ENCODE data around the gene PRKAG2.

The PRKAG2 gene

DNA sequence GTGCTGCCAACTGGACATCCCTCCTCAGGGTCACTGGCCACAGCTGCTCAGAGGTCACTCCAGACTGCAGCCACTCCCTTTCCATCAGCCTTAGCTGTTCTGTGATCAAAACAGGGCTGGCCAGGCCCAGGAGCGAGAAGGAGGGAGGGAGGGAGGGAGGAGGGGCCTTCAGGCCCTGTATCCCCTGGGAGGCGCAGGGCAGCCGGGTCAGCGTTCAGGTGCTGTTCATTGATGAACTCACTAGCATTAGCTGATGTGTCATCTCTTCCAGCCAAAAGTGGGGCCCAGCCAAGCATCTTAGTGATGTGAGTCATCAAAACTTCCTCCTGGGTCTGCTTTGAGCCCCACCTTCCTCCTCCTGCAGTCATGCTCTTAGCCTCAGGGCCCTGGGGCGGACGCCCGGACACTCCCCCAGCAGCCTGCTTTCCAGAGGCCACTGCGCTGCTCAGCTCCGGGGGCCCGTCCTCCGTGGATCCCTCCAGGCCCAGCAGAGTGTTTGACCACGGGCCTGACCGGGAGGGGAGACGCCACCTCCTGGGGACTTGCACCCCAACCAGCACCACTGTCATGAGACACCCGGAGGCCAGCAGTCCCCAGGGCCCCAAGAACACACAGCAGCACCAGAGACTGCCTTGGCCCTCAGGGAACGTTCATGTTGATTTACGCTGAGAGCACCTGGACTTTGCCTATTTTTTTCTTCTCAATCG, 149.2 kb downstream of the PRKAG2 start:
- DNase-seq (ENCODE audit: low read depth, low spot score) = peak; percentile 14

GRCh38 chr7:151726652-151727578, 150.0 kb downstream of the PRKAG2 start:
- no peak for DNase-seq (ENCODE audit: low read depth, low spot score)

DNA sequence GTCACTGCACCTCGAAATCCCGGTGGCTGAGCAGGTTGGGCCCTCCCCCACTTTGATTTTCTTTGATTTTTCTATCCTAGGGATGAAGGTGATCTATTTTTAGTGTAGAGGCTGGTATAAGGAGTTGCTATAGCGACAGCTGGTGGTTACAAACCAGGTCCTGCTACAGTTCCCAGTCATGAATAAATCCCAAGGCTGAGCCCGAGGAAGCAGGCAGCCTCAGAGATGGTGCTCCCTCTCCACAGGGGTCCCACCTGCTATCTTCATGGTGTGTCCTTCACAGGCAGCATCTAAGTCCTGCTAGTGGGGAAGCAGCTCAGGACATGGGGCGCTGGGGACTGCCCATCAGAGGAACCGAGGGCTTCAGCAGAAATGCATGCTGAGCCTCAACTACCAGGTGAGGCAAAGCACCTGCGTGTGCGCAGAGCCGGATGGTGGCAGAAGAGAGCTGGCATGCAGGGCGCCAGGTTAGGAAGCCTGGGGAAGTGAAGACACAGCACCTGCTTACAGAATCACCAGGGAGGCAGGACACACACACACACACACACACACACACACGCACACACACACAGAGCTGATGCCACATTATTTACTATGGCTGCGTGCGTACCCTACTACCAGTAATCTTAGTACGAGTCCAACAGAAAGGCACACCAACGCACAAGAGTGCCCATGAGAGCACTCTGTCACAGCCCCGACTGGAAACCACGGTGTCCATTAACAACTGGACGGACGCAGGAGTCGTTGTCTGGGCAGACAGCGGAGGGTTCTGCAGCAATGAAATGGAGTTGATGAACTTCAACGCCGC, 150.9 kb downstream of the PRKAG2 start:
- DNase-seq (ENCODE audit: low read depth, low spot score) = no peak

DNA sequence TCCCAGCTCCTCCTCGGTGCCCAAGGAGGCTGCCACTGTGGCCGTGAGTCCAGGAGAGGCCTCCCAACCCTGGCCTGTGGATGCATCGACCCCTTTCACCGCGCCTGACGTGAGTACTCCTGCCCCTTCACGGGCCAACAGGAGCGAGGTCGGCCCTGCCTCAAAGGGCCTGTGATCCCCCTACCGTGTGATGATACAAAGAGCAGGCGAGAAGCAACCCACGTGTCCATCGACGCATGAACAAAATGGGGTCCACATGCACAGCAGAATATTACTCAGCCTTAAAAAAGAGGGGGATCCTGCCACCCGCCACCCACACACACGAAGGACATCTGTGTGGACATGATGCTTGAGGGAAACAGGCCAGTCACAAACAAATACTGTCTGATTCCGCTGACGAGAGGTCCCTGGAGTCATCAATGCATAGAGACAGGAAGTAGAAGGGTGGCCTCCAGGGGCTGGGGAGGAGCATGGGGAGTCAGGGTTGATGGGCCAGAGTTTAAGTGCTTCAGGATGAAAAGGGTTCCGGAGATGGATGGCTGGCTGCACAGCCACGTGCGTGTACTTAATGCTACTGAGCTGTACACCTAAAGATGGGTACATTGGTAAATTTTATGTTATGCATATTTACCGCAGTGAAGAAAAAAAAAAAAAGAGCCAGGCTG, 151.9 kb downstream of the PRKAG2 start:
- DNase-seq (ENCODE audit: low read depth, low spot score) = no peak

DNA sequence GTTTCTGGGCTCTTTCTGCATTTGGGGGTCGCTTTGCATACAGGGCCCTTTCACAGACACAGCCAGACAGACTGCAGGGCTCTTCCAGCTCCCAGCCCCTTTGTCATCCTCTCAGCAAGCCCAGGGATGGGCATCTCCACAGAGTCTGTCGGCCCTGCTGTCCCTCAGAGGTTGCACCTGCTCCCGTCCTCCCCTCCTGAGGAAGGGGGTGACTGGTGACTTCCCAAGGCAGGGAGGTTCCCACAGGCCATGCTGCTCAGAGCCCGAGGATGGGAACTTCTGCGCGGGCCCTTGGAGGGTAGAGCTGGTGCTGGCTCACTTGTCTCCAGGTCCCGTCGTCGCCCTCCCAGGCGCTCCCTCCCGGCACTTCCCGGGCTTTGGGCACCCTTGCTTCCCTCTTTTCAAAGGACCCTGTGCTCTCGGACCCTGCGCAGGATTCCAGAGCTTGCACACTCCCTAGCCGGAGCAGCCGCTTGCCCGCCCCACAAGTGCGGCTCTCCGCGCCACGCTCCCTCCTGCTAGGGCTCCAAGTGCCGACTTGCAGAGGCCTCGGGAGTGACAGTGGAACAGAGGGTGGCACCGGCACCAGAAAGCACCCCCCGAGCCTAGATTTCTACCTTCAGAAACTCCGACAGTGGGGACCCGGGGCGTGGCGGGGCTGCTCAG, 152.5 kb downstream of the PRKAG2 start:
- no peak for DNase-seq (ENCODE audit: low read depth, low spot score)

GRCh38 chr7:151723321-151723720, 153.6 kb downstream of the PRKAG2 start:
- DNase-seq (ENCODE audit: low read depth, low spot score) = no peak

- DNase-seq (ENCODE audit: low read depth, low spot score) = no peak
These were observed 154.4 kb downstream of the PRKAG2 start for GRCh38 chr7:151722533-151722932.

DNA sequence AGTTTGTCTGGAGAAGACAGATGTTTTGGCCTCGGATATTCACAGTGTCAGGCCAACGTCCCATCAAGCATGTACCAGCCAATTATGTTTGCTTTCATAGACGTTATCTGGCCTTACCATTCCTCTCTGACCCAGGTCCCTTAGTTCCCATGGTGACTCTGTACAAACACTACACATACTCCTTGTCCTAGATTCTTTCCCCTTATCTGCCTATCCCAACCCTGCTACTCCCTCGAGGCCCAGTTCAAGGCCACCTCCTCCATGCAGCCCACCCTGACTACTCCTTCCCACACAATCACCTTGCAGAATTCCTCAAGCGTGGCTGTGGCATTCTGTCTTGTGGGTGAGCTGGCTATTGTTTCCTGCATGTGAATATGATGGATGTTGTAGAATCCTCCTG, 155.2 kb downstream of the PRKAG2 start:
- no peak for DNase-seq (ENCODE audit: low read depth, low spot score)

DNA sequence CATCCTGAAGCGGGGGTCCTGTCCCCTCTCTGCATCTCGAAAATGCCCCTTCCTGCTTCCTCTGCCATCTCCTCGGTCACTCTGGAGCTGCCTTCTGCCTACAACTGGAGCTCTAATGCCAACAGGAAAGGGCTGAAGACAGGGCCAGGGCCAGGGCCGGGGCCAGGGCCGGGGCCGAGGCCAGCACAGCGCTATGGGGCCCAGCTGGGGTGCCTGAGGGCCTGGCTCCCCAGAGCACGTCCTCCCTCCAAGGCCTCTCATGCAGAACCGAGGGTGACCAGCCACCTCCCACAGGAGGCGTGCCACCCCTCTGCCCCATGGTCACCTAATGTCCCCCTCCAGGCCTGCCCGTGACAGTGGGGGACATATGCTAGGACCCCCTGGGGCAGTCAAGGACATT, 155.7 kb downstream of the PRKAG2 start:
- no peak for DNase-seq (ENCODE audit: low read depth, low spot score)

GRCh38 chr7:151720280-151720679, 156.6 kb downstream of the PRKAG2 start:
- no peak for DNase-seq (ENCODE audit: low read depth, low spot score)

- no peak for DNase-seq (ENCODE audit: low read depth, low spot score)
These were observed 157.0 kb downstream of the PRKAG2 start for GRCh38 chr7:151719897-151720242.

DNA sequence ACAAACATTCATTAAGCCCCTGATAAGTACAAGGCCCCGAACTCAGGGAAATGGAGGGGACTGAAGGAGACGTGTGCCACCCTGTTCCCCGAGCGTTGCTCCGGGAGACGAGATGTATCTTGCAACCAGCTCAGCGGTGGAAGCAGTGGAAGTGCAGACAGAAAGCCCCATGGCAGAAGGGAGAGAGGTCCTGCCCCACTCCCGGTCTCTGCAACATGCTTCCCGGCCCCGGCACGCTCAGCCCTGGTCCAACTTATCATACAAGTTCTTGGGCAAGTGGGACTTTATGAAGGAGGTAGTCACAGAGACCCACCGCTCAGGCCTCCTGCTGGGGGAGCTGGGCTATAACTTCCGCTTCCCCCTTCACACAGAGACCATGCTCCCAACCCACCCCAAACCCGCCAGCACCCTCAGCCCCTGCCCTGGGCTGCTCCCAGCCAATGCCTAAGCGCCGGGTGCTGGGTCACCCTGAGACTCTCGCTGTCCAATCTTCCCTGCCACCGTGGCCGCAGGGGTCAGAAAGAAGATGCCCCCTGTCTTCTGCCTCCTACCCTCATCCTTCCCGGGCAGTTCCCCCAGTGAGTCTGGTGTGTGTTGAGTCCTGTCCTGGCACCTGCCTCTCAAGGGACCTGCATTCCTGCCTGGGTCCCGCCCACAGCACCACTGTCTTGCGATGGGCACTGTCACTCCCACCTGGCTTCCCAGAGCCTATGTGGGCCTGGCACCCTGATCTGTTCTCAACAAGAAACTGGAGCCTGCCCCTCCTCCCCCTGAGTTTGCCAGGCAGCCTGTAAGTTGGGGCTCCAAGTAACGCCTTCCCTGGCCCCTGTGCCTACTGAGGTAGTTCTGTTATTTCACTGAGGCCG, 157.7 kb downstream of the PRKAG2 start:
- no peak for DNase-seq (ENCODE audit: low read depth, low spot score)

DNA sequence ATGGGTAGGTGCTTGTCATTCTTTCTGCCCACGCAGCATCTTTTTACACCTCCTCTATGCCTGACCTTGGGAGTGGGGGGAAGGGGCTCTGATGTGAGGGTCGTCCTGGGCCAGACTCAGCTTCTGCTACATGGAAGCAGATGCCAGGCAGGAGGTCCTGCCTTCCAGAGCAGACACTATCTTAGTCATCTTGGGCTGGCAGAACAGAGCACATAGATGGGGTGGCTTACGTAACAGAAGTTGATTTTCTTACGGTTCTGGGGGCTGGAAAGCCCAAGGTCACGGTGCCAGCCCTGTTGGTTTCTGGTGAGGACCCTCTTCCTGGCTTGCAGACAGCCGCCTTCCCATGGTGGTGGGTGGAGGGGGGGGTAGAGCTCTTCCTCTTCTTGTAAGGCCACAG, 159.0 kb downstream of the PRKAG2 start:
- DNase-seq (ENCODE audit: low read depth, low spot score) = no peak

- DNase-seq (ENCODE audit: low read depth, low spot score) = no peak
These were observed 159.5 kb downstream of the PRKAG2 start for GRCh38 chr7:151717415-151717814.

- DNase-seq (ENCODE audit: low read depth, low spot score) = no peak
These were observed 160.6 kb downstream of the PRKAG2 start for GRCh38 chr7:151716323-151716722.

DNA sequence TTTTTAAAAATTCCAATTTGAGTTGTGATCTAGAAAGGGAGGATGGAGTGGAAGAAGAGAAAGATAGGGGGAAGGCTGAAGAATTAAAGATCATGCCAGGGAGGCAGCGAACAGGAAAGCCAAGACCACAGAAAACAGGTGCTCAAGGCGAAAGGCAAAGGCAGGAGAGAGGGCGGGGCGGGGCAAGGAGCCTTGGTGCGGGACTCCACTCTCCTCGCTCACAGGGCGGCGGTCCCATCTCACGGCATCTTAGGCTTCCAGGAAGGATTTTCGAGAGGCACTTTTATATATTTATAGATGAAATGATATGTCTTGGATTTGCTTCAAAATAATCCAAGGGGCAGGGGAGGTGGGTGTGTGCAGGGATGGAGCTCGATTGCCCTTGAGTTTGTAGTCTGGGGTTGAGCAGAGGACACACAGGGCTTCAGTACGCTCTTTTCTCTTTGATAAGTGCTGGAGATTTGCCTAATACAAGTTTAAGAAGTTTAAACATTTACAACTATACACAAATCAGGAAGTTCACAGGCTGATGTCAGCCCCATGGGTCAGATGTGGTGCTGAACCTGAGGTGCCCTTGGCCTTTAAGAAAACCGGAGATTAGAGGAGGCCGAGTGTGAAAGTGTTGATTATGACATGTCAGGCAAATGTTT, 161.1 kb downstream of the PRKAG2 start:
- DNase-seq (ENCODE audit: low read depth, low spot score) = no peak

GRCh38 chr7:151714201-151714600, 162.7 kb downstream of the PRKAG2 start:
- no peak for DNase-seq (ENCODE audit: low read depth, low spot score)

DNA sequence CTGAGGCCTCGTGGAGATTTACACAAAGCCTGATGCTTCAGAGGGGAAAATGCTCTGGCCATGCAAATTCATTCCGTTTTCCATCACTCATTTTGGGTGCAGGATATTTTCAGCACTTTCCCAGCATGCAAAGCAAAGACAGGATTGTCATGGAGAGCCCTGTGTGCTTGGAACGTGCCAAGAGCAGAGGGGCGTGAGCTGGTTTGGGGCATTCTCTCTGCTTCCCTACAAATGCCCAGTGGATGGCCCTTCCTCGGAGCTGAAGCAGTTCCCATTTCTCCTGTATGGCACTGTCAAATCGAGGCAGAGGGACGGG, 164.1 kb downstream of the PRKAG2 start:
- no peak for DNase-seq (ENCODE audit: low read depth, low spot score)

GRCh38 chr7:151711906-151712809, 164.8 kb downstream of the PRKAG2 start:
- no peak for DNase-seq (ENCODE audit: low read depth, low spot score)
